Ishikawa (cell line): Measurements from ENCODE around the gene CLASRP.

Source experiments
- CEBPB ChIP-seq: IDR thresholded peaks from 2 replicates; pipeline ENCODE4 v1.6.1; 2012
- CREB1 ChIP-seq: IDR thresholded peaks from 2 replicates; pipeline ENCODE4 v1.6.1; 2012; ENCODE audit warnings: low read depth
- EGR1 ChIP-seq: IDR thresholded peaks from 2 replicates; pipeline ENCODE4 v1.6.1; 2012
- EP300 ChIP-seq: IDR thresholded peaks from 2 replicates; pipeline ENCODE4 v1.6.1; 2012; ENCODE audit warnings: borderline replicate concordance
- FOXM1 ChIP-seq: IDR thresholded peaks from 2 replicates; pipeline ENCODE4 v1.6.1; 2012; ENCODE audit warnings: low read depth, borderline replicate concordance
- MAX ChIP-seq: IDR thresholded peaks from 2 replicates; pipeline ENCODE4 v1.6.1; 2012
- NFIC ChIP-seq: IDR thresholded peaks from 2 replicates; pipeline ENCODE4 v1.6.1; 2012
- RAD21 ChIP-seq: IDR thresholded peaks from 2 replicates; pipeline ENCODE4 v1.6.1; 2012; ENCODE audit warnings: low read depth
- REST ChIP-seq: IDR thresholded peaks from 2 replicates; pipeline ENCODE4 v1.6.1; 2012; ENCODE audit warnings: low read depth, mild to moderate bottlenecking
- TAF1 ChIP-seq: IDR thresholded peaks from 2 replicates; pipeline ENCODE4 v1.6.1; 2012; ENCODE audit warnings: low read depth, mild to moderate bottlenecking
- TCF12 ChIP-seq: IDR thresholded peaks from 2 replicates; pipeline ENCODE4 v1.6.1; 2012; ENCODE audit warnings: low read depth
- TEAD4 ChIP-seq: IDR thresholded peaks from 2 replicates; pipeline ENCODE4 v1.6.1; 2012
- YY1 ChIP-seq: IDR thresholded peaks from 2 replicates; pipeline ENCODE4 v1.6.1; 2012; ENCODE audit warnings: low read depth
- ZBTB7A ChIP-seq: IDR thresholded peaks from 2 replicates; pipeline ENCODE4 v1.6.1; 2012; ENCODE audit warnings: low read depth
- TF ChIP-seq, protein P1 (sequence below): IDR thresholded peaks from 2 replicates; pipeline ENCODE4 v1.6.1; 2012

The CLASRP gene

DNA sequence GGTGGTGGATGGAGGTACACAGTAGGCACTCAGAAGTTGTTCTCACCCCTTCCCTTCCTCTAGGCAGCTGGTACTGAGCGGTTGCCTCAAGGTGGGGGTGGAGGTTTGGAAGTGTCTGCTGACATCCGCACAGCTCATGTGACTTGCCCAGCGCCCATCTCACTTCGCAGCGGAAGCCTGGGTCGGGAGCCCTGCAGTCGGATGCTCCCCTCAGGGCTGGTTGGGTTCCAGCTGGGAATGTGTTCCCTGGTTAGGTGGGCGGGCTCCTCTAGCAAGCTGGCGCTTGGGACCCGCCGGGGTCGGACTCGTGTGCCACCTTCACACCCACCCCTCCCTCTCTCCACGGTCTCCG, 64.3 kb downstream of the CLASRP start:
- no peak for TF ChIP-seq EP300
- TF ChIP-seq CREB1: no peak
- no peak for TF ChIP-seq TAF1
- TF ChIP-seq ZBTB7A: no peak
- no peak for TF ChIP-seq TCF12
- no peak for TF ChIP-seq REST
- no peak for TF ChIP-seq EGR1
- TF ChIP-seq, protein P1, sequence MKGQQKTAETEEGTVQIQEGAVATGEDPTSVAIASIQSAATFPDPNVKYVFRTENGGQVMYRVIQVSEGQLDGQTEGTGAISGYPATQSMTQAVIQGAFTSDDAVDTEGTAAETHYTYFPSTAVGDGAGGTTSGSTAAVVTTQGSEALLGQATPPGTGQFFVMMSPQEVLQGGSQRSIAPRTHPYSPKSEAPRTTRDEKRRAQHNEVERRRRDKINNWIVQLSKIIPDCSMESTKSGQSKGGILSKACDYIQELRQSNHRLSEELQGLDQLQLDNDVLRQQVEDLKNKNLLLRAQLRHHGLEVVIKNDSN: no peak
- TF ChIP-seq NFIC: no peak
- TF ChIP-seq CEBPB: no peak
- TF ChIP-seq FOXM1: no peak
- no peak for TF ChIP-seq MAX
- TF ChIP-seq RAD21: no peak
- TF ChIP-seq TEAD4: no peak
- TF ChIP-seq YY1: no peak

DNA sequence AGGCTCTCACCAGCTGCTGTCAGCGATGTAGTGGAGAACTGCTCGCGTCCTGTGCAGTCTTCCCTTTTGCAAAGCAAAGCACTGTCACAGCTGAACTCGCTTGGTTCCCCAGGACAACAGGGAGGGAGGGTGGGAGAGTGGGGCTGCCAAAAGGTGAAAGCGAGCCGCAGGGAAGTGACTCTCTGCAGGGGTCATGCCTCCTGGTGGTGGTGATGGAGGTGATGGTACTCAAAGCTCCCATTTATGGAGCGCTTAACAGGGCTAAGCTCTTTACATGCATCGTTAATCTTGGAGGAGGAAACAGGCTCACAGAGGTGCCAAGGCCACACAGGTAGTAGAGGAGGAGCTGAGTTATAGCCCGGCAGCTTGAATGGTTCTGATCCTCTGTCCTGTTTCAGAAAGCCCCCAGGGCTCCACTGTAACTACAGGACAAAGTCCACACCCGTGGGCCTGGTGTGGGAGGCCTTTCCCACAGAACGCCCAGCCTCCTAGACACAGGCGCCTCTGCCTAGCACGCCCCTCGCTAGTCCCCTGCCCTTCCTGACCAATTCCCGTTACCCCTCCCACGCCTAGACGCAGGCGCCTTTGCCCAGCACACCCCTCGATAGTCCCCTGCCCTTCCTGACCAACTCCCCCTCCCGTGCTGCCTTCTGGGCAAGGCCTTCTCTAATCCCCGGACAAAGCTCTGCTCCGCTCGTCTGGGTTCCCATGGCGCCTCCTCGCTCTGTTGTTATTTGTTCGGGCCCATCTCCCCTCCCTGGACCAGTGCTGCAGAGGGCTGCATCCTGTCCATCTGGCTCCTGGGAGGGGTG, 64.9 kb downstream of the CLASRP start:
- TF ChIP-seq EGR1: no peak
- TF ChIP-seq CEBPB: no peak
- no peak for TF ChIP-seq ZBTB7A
- TF ChIP-seq MAX: no peak
- TF ChIP-seq, protein P1: no peak
- TF ChIP-seq TAF1: no peak
- TF ChIP-seq RAD21: no peak
- TF ChIP-seq CREB1: no peak
- TF ChIP-seq TCF12: peak; percentile 60; the same call in 1 of the 2 replicates
- 0 out of 2 replicates have a peak, but pooled peaks have one; percentile 19 for TF ChIP-seq TEAD4
- no peak for TF ChIP-seq FOXM1
- TF ChIP-seq REST: no peak
- 0 out of 2 replicates have a peak, but pooled peaks have one; percentile 10 for TF ChIP-seq YY1
- TF ChIP-seq EP300: no peak
- TF ChIP-seq NFIC: peak; percentile 57; the same call in 1 of the 2 replicates

- TF ChIP-seq EGR1 (no peak), MAX (no peak), TEAD4 (no peak), NFIC (no peak), CREB1 (no peak), TCF12 (no peak), REST (no peak), YY1 (no peak), FOXM1 (no peak)
- TF ChIP-seq, protein P1: no peak
These were observed 66.0 kb downstream of the CLASRP start for GRCh38 chr19:45104658-45105349.
